ENCODE results near the gene APOA5. TPM values are rescaled to one million over a fixed set of nuclear protein-coding genes. Genes with fewer than 3 reads are reported as not detected.
A peak's percentile ranks its signal among the peaks of the same experiment; 100 is the strongest.

The APOA5 gene
- total and polyA plus RNA-seq, 2 of the 13 experiments (the other 11 are each of a cell fraction or from before 2014, with no cell fraction given), result 44.0 to 49.1 TPM

GRCh38 chr11:116835791-116836631 is 44.3 kb upstream of the APOA5 start (continued):
- peak; percentile 19; the same call in 1 of the 2 replicates for TF ChIP-seq ZNF614 (CRISPR knock-in tag; IDR thresholded peaks at IDR 0.05; ENCODE audit: borderline replicate concordance)
- no peak for TF ChIP-seq ZNF17 (CRISPR knock-in tag; IDR thresholded peaks at IDR 0.05)
- no peak for TF ChIP-seq AGO1 (IDR thresholded peaks at IDR 0.05; ENCODE audit: low read depth, low read length, poor library complexity, severe bottlenecking)
- TF ChIP-seq ZNF296 (CRISPR knock-in tag; conservative IDR thresholded peaks at IDR 0.05), result no peak
- no peak for TF ChIP-seq ZNF572 (CRISPR knock-in tag; IDR thresholded peaks at IDR 0.05)
- TF ChIP-seq MAX (IDR thresholded peaks at IDR 0.05), result no peak
- no peak; the same call in 1 of the 2 replicates for TF ChIP-seq NR2C2 (CRISPR knock-in tag; IDR thresholded peaks at IDR 0.05; ENCODE audit: borderline replicate concordance)
- TF ChIP-seq PRDM15 (CRISPR knock-in tag; IDR thresholded peaks at IDR 0.05), result no peak
- no peak for TF ChIP-seq ELF4 (CRISPR knock-in tag; IDR thresholded peaks at IDR 0.05; ENCODE audit: borderline replicate concordance)
- TF ChIP-seq RFX3 (CRISPR knock-in tag; IDR thresholded peaks at IDR 0.05), result no peak
- no peak for TF ChIP-seq EEA1 (CRISPR knock-in tag; IDR thresholded peaks at IDR 0.05; ENCODE audit: borderline replicate concordance)
- TF ChIP-seq POLR2A (IDR thresholded peaks at IDR 0.05; ENCODE audit: insufficient read depth in 1 of 2, low read depth in 2 of 2, low read length in 2 of 2), result no peak; a peak in 1 of 4 replicates
- no peak for TF ChIP-seq FOXO1 (CRISPR knock-in tag; IDR thresholded peaks at IDR 0.05)
- TF ChIP-seq ZNF34 (CRISPR knock-in tag; IDR thresholded peaks at IDR 0.05; ENCODE audit: borderline replicate concordance), result no peak
- TF ChIP-seq CC2D1A (CRISPR knock-in tag; IDR thresholded peaks at IDR 0.05), result no peak
- TF ChIP-seq ZBTB8A (CRISPR knock-in tag; IDR thresholded peaks at IDR 0.05; ENCODE audit: borderline replicate concordance, low read depth), result no peak
- peak; percentile 38; the same call in 1 of the 2 replicates for TF ChIP-seq ZNF777 (CRISPR knock-in tag; IDR thresholded peaks at IDR 0.05)
- TF ChIP-seq TBX3 (IDR thresholded peaks at IDR 0.05; ENCODE audit: borderline replicate concordance), result no peak
- TF ChIP-seq ZNF879 (CRISPR knock-in tag; IDR thresholded peaks at IDR 0.05), result peak; percentile 63; the same call in 1 of the 2 replicates
- TF ChIP-seq CHD2 (IDR thresholded peaks at IDR 0.05; ENCODE audit: low read depth, low read length), result no peak
- no peak for TF ChIP-seq NCOA5 (CRISPR knock-in tag; IDR thresholded peaks at IDR 0.05)
- TF ChIP-seq ZNF710 (CRISPR knock-in tag; IDR thresholded peaks at IDR 0.05; ENCODE audit: borderline replicate concordance), result no peak
- TF ChIP-seq TAF15 (IDR thresholded peaks at IDR 0.05; ENCODE audit: low read depth, low read length, poor library complexity, severe bottlenecking), result no peak

All from HepG2 (cell line).